ENCODE data around the gene HCN2. TPM values are rescaled to one million over a fixed set of nuclear protein-coding genes. Genes with fewer than 3 reads are reported as not detected.
A peak's percentile ranks its signal among the peaks of the same experiment; 100 is the strongest.

The HCN2 gene
- polyA plus RNA-seq (ENCODE audit: insufficient read length): 0.09 TPM

DNA sequence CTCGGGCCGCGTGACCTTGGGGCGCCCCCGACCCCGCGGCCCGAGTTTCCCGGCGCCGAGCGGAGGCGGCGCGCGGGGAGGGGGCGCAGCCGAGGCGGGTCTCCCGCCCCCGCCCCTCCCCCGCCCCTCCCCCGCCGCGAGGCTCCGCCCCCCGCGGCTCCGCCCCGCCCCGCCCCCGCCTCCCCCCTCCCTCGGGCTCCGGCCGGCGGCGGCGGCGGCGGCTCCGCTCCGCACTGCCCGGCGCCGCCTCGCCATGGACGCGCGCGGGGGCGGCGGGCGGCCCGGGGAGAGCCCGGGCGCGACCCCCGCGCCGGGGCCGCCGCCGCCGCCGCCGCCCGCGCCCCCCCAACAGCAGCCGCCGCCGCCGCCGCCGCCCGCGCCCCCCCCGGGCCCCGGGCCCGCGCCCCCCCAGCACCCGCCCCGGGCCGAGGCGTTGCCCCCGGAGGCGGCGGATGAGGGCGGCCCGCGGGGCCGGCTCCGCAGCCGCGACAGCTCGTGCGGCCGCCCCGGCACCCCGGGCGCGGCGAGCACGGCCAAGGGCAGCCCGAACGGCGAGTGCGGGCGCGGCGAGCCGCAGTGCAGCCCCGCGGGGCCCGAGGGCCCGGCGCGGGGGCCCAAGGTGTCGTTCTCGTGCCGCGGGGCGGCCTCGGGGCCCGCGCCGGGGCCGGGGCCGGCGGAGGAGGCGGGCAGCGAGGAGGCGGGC is at the start of gene HCN2:
HCN2 (plus strand) TSS at position 189 of the 703 bp plus-strand sequence; CDS start at position 254, 65 bp downstream.
- no peak for DNase-seq

DNA sequence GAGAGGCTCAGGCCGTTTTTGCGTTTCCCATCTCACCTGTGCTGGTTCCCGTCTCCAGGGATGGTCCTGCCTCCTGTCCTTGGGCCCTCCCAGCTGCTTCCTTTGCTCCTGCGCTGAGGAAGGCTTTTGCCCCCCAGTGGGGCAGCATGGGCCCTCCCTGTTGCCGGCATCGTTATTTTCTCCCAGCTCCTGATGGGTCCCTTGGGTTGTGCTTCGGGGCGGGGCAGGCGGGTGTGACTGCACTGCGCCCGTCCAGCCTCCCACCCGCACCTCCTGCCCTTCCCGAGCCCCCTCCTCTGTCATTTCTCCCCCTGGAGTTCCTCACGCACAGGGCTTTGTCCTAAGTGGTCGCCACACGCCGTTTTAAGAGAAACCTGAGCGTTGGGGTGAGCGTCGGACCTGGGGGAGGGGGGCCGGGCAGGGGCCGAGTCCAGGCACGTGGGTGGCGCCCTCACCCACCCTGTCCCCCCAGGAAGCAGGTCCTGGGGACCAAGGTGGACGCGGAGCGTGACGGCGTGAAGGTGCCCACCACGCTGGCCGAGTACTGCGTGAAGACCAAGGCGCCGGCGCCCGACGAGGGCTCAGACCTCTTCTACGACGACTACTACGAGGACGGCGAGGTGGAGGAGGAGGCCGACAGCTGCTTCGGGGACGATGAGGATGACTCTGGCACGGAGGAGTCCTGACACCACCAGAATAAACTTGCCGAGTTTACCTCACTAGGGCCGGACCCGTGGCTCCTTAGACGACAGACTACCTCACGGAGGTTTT is 48.6 kb upstream of the HCN2 start:
- DNase-seq: no peak

DNA sequence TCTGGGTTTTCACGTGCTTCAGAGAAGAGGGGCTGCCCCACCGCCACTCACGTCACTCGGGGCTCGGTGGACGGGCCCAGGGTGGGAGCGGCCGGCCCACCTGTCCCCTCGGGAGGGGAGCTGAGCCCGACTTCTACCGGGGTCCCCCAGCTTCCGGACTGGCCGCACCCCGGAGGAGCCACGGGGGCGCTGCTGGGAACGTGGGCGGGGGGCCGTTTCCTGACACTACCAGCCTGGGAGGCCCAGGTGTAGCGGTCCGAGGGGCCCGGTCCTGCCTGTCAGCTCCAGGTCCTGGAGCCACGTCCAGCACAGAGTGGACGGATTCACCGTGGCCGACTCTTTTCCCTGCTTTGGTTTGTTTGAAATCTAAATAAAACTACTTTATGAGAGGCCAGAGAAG is 48.0 kb upstream of the HCN2 start:
- DNase-seq: no peak

DNA sequence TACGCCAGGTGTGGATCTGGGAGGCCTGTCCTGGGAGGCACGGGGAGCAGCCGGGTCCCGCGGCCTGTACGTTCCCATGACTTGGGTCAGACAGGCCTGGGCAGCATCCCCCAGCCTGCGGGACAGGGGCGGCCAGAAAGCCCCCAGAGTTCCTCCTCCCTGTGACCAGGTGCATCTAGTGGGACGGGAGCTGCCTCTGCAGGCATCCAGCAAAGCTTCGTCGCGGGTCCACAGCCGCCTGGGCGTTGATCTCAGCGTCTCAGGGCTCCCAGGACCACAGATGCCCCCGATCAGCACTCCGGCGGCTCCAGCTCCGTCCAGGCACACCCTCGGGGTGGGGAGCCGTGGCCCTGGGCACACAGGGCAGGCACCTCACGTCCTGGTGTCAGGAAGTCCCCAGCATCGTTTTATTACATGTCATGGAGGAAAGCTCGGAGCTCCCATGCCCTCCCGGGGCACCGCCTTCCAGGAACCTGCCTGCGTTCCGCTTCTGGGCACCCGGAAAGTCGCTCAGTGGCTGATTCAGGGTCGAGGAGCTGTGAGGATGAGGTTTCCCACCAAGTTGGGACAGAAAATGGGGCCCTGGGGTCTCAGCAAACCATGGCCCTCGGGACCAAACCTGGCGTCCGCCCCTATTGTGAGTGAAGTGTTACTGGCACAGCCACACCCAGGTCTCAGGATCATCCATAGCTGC is 47.4 kb upstream of the HCN2 start:
- DNase-seq: no peak

DNA sequence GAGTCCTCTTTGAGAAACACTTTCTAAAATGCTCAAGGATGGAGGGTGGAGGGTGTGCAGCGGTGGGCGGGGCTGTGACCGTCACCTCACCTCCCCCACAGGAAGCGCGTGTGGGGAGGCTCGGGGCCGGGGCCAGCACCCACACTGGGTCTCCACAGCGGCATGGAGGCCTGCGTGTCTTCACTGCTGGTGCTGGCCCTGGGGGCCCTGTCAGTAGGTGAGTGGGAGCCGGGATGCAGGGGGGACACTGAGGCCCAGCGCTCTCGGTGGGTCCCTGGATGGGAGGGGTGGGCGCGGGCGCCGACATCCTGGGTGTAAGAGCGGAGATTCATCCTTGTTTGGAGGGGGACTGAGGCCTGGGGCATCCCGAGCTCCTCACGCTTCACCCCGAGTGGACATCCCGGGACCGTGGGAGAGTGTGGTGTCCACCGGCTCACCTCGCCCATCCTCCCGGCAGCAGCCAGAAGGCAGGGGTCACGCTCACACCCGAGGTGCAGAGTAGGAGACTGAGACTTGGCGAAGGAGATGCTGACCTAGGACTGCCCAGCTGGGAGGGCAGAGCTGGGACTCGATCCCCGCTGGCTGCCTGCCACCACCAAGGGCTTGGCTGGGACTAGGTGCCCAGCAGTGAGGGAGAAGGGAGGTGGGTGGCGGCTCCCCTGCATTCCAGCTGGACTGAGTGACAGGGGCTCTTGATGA is 45.6 kb upstream of the HCN2 start, which contains the start of gene GZMM:
GZMM (plus strand) TSS at position 144 of the 699 bp plus-strand sequence; CDS start at position 163, 19 bp downstream.
- DNase-seq: no peak

DNA sequence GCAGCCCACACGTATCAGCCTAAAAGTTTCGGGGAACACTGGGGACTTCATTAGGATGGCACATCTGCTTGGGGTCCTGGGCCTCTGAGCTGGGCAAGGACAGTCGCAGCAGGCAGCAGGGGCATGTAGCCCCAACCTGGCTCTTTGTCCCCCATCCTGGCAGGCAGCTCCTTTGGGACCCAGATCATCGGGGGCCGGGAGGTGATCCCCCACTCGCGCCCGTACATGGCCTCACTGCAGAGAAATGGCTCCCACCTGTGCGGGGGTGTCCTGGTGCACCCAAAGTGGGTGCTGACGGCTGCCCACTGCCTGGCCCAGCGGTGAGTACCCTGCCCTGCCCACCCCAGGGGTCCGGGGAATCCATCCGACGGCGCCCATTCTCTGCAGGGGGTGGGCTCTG is 42.6 kb upstream of the HCN2 start:
- DNase-seq: no peak

DNA sequence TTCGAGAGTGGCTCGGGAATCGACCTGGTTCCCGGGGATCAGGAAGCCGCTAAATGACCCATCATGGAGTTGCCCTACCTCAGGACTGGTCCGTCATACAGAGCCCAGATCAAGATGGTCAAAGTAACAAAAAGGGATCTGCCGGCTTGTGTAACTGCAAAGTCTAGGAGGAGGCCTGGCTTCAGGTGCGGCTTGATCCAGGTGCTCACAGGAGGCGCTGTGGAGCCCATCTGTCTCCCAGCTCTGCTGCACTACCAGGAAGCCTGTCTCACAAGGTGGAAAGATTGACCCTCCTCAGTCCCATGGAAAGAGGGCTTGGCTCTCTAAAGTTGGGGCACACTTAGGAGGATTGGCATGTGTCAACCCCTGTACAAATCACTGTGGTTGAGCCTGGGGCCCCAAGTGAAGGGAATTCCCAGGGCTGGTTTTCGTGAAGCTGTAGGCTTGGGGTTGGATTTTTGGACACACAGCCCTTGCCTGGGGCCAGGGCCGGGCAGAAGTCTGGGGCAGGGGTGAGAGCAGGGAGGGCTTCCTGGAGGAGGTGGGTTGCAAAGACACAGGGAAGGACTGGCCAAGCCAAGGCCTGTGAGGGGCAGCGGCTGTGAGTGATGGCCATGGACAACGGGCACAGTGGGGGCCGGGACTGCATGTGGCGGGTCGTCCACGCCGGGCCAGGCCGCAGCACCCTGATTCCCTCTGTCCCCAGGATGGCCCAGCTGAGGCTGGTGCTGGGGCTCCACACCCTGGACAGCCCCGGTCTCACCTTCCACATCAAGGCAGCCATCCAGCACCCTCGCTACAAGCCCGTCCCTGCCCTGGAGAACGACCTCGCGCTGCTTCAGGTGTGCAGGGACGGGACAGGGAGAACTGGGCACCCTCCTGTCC is 41.6 kb upstream of the HCN2 start:
- no peak for DNase-seq

DNA sequence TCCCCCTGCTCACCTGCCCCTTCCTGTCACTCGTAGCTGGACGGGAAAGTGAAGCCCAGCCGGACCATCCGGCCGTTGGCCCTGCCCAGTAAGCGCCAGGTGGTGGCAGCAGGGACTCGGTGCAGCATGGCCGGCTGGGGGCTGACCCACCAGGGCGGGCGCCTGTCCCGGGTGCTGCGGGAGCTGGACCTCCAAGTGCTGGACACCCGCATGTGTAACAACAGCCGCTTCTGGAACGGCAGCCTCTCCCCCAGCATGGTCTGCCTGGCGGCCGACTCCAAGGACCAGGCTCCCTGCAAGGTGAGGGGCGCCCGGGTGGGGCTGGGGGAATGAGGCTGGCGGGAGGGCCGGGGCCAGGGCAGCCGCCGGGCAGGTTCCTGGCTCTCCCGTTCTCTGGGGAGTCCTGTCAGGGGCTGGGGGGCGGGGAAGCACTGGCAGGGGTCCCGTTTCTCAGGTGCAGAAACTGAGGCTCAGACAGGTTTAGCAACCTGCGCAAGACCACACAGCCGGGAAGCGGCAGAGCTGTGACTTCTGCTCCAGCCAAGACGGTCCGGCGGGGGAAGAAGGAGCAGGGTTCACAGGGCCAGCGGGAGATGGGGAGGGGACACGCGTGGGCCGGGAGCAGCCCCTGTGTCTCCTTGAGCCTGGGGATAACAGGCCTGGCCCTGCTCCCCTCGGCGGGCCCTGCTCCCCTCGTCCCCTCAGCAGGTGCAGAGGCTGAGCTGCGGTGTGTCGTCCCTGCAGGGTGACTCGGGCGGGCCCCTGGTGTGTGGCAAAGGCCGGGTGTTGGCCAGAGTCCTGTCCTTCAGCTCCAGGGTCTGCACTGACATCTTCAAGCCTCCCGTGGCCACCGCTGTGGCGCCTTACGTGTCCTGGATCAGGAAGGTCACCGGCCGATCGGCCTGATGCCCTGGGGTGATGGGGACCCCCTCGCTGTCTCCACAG is 40.5 kb upstream of the HCN2 start:
- DNase-seq: no peak

DNA sequence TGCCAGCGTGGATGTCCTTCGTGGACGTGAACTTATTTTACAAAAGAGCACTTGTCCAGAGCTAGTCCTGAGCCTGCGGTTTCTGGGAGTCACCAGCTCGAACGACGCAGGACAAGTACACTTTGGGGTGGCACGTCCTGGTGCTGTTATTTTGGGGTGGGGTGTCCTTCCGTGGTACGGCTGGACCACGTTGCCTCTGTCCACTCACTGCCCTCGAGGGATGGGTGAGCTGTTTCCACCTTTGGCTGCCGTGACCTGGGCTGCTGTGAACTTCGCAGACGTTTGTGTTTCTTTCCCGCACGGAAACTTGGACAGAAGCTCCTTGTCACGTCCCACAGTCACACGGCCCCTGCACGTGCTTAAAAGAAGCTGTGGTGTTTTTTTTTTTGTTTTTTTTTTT is 34.9 kb upstream of the HCN2 start:
- no peak for DNase-seq

DNA sequence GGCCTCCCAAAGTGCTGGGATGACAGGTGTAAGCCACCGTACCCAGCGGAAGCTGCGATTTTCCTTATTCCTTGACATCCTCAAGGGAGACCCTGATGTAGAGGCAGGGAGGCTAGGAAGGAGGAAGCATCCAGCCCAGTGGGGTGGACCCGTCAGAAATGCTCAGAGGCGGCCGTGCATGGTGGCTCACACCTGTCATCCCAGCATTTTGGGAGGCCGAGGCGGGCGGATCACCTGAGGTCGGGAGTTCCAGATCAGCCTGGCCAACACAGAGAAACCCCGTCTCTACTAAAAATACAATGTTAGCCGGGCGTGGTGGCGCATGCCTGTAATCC is 34.2 kb upstream of the HCN2 start:
- no peak for DNase-seq

DNA sequence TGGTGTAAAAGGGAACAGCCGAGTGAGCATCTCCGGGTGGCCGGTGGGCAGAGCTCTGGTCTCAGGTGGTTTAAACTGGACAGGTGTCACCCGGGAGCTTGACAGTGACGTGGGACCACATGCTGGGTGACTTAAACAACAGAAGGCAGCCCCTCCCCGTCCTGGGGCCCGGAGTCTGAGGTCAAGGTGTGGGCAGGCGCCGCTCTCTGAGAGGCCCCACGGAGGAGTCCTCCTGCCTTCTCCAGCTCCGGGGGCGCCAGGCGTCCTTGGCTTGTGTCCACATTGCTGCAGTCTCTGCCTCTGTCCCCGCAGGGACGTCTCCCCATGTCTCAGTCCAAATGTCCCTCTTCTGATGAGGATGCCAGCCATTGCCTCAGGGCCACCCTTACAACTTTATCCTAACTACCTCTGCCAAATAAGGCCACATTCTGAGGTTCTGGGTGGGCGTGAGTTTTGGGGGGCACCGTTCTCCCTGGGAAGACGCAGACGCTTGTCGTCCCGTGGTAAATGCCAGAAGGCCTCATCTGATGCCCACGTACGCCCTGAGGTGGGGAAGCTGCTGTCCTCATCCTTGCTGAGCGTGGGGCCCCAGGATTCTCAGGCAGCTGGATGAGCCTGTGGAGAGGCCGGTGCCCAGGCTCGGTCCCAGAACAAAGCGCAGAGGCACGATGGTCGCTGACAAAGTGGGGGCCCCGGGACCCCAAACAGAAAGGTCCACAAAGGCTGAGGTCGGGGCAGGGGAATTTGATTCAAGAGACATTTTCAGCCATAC is 32.9 kb upstream of the HCN2 start:
- no peak for DNase-seq

DNA sequence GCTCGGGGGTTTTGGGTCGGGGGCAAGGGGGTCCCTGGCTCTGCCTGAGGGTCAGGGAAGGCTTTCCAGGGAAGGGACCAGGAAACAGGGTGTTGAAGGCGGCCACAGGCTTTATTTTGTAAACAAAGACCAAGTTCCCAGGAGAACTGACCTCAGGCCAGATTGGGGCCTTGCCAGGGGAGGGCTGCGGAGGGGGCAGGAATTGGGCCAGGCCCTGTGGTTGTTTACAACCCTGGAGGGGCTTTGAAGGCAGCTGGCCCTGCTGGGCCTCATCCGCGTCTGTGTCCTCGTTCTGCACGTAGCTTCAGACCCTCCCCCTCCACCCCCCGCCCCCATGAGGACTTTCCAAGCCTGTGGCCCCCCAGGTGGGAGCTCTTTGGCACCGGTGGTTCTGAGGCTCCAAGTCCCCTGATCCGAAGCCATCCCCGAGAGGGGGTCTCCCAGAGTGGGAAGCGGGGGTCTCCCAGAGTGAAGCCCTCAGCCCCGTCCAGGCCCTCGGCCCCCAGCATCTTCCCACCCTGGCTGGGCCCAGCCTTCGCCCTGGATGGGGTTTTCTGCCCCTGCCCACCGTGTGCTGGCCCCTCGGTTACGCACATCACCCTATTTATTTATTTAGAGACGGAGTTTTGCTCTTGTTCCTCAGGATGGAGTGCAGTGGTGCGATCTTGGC is 30.8 kb upstream of the HCN2 start:
- no peak for DNase-seq

DNA sequence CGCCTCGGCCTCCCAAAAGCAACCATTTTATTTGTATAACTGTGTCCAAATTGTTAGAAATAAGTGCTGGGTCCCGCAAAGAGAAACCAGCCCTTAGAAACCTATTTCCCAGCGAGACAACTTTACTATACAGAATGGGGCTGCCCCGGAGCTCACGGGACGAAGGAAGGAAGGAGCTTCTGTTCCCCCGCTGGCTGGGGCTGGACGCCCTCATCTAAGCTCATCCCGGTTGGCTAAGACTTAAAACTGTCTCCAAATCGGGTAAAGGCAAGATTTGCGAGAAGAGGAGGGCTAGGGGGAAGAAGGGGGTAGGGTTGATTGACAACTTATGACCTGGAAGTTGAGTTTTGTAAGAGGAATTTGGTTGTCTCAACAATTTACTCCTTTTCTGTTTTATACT is 29.6 kb upstream of the HCN2 start:
- no peak for DNase-seq

DNA sequence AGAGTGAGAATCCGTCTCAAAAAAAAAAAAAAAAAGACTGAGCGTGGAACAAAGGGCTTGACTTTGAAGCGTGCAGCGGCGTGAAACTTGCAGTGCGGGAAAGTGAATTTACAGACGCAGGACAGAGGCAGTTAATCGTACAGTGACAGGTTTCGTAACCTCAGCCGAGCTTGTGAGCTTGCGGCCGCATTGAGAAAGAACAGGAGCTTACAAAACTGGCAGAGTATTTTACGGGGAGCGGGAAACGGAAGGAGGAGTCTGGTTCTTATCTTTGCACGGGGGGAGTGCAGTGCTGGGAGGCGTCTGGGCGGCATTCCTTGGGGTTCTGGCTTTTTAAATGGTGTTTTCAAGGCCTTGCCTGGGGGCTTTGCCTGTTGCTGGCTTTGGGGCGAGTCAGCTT is 23.3 kb upstream of the HCN2 start:
- DNase-seq: no peak

DNA sequence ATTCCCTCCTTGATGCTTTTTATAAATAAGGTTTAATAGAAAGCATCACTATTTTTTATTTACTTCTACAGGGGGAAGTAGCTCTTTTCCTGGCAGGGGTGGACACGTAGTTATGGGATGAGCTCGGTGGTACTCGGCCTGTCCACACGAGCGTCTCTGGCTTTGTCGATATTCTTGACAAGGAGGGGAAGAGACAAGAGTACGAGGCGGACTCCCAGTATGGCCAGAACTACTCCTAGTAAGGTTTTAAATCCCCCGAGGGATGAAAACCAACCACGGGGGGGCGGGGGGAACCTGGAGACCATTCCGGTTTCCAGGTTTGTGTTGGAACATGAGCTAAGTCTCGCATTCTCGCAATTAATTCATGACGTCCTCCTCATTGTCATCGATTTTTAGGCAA is 22.8 kb upstream of the HCN2 start:
- DNase-seq: no peak

DNA sequence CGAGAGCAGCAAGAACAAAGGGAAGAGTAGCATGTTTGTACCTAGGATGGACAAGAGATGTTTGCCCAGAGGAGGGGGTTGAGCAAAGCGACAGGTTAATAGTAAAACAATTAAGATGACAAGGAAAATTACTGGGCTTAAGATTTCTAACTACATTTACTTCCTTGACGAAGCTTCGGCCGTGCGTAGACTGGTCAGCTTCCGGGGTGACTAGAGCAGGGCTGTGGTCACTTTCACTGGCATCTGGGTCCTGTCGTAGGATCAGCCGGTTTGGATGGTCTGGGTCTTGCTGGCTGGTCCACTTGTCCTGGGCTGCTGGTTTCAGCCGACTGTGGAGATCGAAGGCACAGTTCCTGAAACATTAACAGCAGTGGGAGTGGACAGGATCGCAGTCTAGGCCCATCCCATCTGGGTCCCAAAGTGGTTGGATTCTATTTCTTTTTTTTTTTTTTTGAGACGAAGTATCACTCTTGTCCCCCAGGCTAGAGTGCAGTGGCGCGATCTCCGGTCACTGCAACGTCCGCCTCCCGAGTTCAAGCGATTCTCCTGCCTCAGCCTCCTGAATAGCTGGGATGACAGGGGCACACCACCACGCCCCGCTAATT is 22.3 kb upstream of the HCN2 start:
- DNase-seq: no peak

DNA sequence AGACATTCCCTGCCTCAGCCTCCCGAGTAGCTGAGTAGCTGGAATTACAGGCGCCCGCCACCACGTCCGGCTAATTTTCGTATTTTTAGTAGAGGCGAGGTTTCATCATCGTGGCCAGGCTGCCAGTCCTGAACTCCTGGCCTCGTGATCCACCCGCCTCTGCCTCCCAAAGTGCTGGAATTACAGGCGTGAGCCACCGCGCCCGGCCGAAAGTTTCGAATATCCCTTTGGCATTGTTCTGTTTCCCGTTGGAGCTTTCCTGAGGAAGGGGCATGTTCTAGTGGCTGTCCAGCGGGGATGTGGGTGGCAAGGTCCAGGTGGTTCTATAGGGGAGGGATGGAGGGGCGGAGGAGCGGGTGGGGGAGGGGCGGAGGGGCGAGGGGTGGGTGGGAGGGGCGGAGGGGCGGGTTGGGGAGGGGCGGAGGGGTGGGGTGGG is 19.4 kb upstream of the HCN2 start:
- DNase-seq: no peak

DNA sequence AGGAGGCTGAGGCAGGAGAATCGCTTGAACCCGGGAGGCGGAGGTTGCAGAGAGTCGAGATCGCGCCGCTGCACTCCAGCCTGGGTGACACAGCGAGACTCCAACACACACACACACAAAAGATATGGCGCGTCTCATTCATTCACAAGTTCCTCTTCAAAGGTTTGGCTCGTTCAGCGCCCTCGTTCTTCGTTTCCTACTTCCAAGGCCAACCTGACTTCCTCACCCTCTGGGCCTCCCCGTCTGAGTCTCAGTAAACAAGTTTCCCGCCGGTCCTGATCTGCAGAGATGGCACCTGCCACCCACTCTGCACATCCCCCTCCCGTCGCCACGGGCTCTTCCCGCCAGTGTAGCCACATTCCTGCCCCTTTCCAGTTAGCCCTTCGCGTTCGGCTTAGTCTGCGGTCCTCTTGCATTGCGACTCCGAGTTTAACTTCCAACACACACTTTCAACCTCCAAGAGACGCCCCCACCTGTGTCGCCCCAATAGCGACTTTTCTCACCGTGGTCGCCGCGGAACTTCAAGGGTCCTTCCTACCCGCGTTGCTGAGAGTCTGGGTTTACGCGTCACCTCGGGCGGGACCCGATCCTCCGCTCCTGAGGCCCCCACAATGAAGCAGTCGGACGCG is 18.6 kb upstream of the HCN2 start:
- peak; percentile 35 for DNase-seq
